ENCODE measurements around the gene KRTAP9-4. TPM values are rescaled to one million over a fixed set of nuclear protein-coding genes. Genes with fewer than 3 reads are reported as not detected.

The KRTAP9-4 gene
- total and polyA plus RNA-seq, 8 donors, result not detected

DNA sequence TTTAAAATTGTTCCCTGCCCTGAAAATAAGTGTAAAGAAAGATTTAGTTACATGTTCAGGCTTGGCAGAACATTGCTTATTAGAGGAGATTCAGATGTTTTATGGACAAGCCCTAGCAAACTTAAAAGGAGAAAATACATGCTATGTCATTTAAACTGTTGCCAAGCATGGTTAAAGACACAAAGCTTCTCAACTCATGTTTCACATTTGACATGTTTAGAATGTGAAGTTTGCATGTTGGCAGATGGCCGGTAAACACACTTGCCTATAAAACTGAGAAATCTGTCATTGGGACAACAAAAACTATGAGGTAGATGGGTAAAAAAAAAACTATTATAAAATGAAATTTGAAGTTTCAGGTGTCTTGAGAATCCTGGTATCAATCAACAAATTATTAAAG lies 47.4 kb downstream of the KRTAP9-4 start:
- no peaks in the 10 kb centered on the region for H3K9me3 ChIP-seq
- ATAC-seq, result no peak
- intact Hi-C loops (cut with DNase I), result no loop called here
- H3K4me3 ChIP-seq, result no peak overlapping the region
- H3K36me3 ChIP-seq, result no peaks in the 10 kb centered on the region
- no peak for DNase-seq
- H3K4me1 ChIP-seq, result no peaks in the 10 kb centered on the region
- TF ChIP-seq, protein P1, sequence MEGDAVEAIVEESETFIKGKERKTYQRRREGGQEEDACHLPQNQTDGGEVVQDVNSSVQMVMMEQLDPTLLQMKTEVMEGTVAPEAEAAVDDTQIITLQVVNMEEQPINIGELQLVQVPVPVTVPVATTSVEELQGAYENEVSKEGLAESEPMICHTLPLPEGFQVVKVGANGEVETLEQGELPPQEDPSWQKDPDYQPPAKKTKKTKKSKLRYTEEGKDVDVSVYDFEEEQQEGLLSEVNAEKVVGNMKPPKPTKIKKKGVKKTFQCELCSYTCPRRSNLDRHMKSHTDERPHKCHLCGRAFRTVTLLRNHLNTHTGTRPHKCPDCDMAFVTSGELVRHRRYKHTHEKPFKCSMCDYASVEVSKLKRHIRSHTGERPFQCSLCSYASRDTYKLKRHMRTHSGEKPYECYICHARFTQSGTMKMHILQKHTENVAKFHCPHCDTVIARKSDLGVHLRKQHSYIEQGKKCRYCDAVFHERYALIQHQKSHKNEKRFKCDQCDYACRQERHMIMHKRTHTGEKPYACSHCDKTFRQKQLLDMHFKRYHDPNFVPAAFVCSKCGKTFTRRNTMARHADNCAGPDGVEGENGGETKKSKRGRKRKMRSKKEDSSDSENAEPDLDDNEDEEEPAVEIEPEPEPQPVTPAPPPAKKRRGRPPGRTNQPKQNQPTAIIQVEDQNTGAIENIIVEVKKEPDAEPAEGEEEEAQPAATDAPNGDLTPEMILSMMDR (IDR thresholded peaks at IDR 0.05), result no peak
- H3K27ac ChIP-seq, result no peak overlapping the region
- H3K27me3 ChIP-seq, result peaks cover 0 to 14% of the 10 kb centered on the region in 2 donors

GRCh38 chr17:41298458-41299135 lies 49.1 kb downstream of the KRTAP9-4 start:
- no peak for ATAC-seq
- DNase-seq, result no peak
- Histone ChIP-seq H3K4me1 (no peaks in the 10 kb centered on the region), H3K27ac (no peak overlapping the region), H3K27me3 (peaks cover 0 to 6% of the 10 kb centered on the region in 2 donors), H3K4me3 (no peak overlapping the region), H3K36me3 (no peaks in the 10 kb centered on the region), H3K9me3 (no peaks in the 10 kb centered on the region)
- intact Hi-C loops (cut with DNase I), result no loop called here
- TF ChIP-seq, protein P1 (IDR thresholded peaks at IDR 0.05), result no peak

Other genes with a start within 250 kb of the KRTAP9-4 start
Only the 30 nearest of the 41 such genes appear.
- gene KRTAP2-3, start 189.6 kb upstream of the KRTAP9-4 start, total RNA-seq, result 1 to 10 TPM in 1 of 2 donors, not detected in 1; 1.2 TPM
- not detected for gene KRTAP2-3, start 189.6 kb upstream of the KRTAP9-4 start, polyA plus RNA-seq (ENCODE audit: insufficient read length in 6 of 6)
- gene KRTAP2-4, start 183.8 kb upstream of the KRTAP9-4 start, total RNA-seq, result not detected
- not detected for gene KRTAP2-4, start 183.8 kb upstream of the KRTAP9-4 start, polyA plus RNA-seq (ENCODE audit: insufficient read length in 6 of 6)
- gene KRTAP4-7, start 165.5 kb upstream of the KRTAP9-4 start, total RNA-seq, result not detected
- not detected for gene KRTAP4-7, start 165.5 kb upstream of the KRTAP9-4 start, polyA plus RNA-seq (ENCODE audit: insufficient read length in 6 of 6)
- gene KRTAP4-8, start 151.5 kb upstream of the KRTAP9-4 start, total RNA-seq, result not detected
- gene KRTAP4-8, start 151.5 kb upstream of the KRTAP9-4 start, polyA plus RNA-seq (ENCODE audit: insufficient read length in 6 of 6), result not detected
- gene KRTAP4-16, start 147.5 kb upstream of the KRTAP9-4 start, total RNA-seq, result not detected
- not detected for gene KRTAP4-16, start 147.5 kb upstream of the KRTAP9-4 start, polyA plus RNA-seq (ENCODE audit: insufficient read length in 6 of 6)
- gene KRTAP4-9, start 144.3 kb upstream of the KRTAP9-4 start, total RNA-seq, result not detected
- not detected for gene KRTAP4-9, start 144.3 kb upstream of the KRTAP9-4 start, polyA plus RNA-seq (ENCODE audit: insufficient read length in 6 of 6)
- not detected for gene KRTAP4-11, start 131.3 kb upstream of the KRTAP9-4 start, total RNA-seq
- gene KRTAP4-11, start 131.3 kb upstream of the KRTAP9-4 start, polyA plus RNA-seq (ENCODE audit: insufficient read length in 6 of 6), result under 1 TPM in 1 of 6 donors, not detected in 5; 0.23 TPM
- gene KRTAP4-12, start 125.5 kb upstream of the KRTAP9-4 start, total RNA-seq, result not detected
- gene KRTAP4-12, start 125.5 kb upstream of the KRTAP9-4 start, polyA plus RNA-seq (ENCODE audit: insufficient read length in 6 of 6), result not detected
- not detected for gene KRTAP4-6, start 109.1 kb upstream of the KRTAP9-4 start, total RNA-seq
- gene KRTAP4-6, start 109.1 kb upstream of the KRTAP9-4 start, polyA plus RNA-seq (ENCODE audit: insufficient read length in 6 of 6), result not detected
- not detected for gene KRTAP4-5, start 99.9 kb upstream of the KRTAP9-4 start, total RNA-seq
- not detected for gene KRTAP4-5, start 99.9 kb upstream of the KRTAP9-4 start, polyA plus RNA-seq (ENCODE audit: insufficient read length in 6 of 6)
- not detected for gene KRTAP4-4, start 88.9 kb upstream of the KRTAP9-4 start, total RNA-seq
- not detected for gene KRTAP4-4, start 88.9 kb upstream of the KRTAP9-4 start, polyA plus RNA-seq (ENCODE audit: insufficient read length in 6 of 6)
- not detected for gene KRTAP4-3, start 81.5 kb upstream of the KRTAP9-4 start, total RNA-seq
- not detected for gene KRTAP4-3, start 81.5 kb upstream of the KRTAP9-4 start, polyA plus RNA-seq (ENCODE audit: insufficient read length in 6 of 6)
- not detected for gene KRTAP4-2, start 71.5 kb upstream of the KRTAP9-4 start, total RNA-seq
- not detected for gene KRTAP4-2, start 71.5 kb upstream of the KRTAP9-4 start, polyA plus RNA-seq (ENCODE audit: insufficient read length in 6 of 6)
- gene KRTAP4-1, start 64.8 kb upstream of the KRTAP9-4 start, total RNA-seq, result not detected
- not detected for gene KRTAP4-1, start 64.8 kb upstream of the KRTAP9-4 start, polyA plus RNA-seq (ENCODE audit: insufficient read length in 6 of 6)
- not detected for gene KRTAP9-1, start 59.8 kb upstream of the KRTAP9-4 start, total RNA-seq
- not detected for gene KRTAP9-1, start 59.8 kb upstream of the KRTAP9-4 start, polyA plus RNA-seq (ENCODE audit: insufficient read length in 6 of 6)
- gene KRTAP9-2, start 23.0 kb upstream of the KRTAP9-4 start, total RNA-seq, result not detected
- gene KRTAP9-2, start 23.0 kb upstream of the KRTAP9-4 start, polyA plus RNA-seq (ENCODE audit: insufficient read length in 6 of 6), result not detected
- gene KRTAP9-3, start 17.2 kb upstream of the KRTAP9-4 start, total RNA-seq, result not detected
- gene KRTAP9-3, start 17.2 kb upstream of the KRTAP9-4 start, polyA plus RNA-seq (ENCODE audit: insufficient read length in 6 of 6), result not detected
- gene KRTAP9-8, start 11.7 kb upstream of the KRTAP9-4 start, total RNA-seq, result not detected
- gene KRTAP9-8, start 11.7 kb upstream of the KRTAP9-4 start, polyA plus RNA-seq (ENCODE audit: insufficient read length in 6 of 6), result not detected
- gene KRTAP9-9, start 5.7 kb downstream of the KRTAP9-4 start, total RNA-seq, result not detected
- not detected for gene KRTAP9-9, start 5.7 kb downstream of the KRTAP9-4 start, polyA plus RNA-seq (ENCODE audit: insufficient read length in 6 of 6)
- not detected for gene KRTAP9-6, start 15.7 kb downstream of the KRTAP9-4 start, total RNA-seq
- gene KRTAP9-6, start 15.7 kb downstream of the KRTAP9-4 start, polyA plus RNA-seq (ENCODE audit: insufficient read length in 6 of 6), result under 1 TPM in 3 of 6 donors, not detected in 3; 0.13 to 0.25 (median 0.23) TPM
- not detected for gene KRTAP9-7, start 26.0 kb downstream of the KRTAP9-4 start, total RNA-seq
- not detected for gene KRTAP9-7, start 26.0 kb downstream of the KRTAP9-4 start, polyA plus RNA-seq (ENCODE audit: insufficient read length in 6 of 6)
- gene KRTAP29-1, start 53.2 kb downstream of the KRTAP9-4 start, total RNA-seq, result not detected
- not detected for gene KRTAP29-1, start 53.2 kb downstream of the KRTAP9-4 start, polyA plus RNA-seq (ENCODE audit: insufficient read length in 6 of 6)
- not detected for gene KRTAP16-1, start 59.6 kb downstream of the KRTAP9-4 start, total RNA-seq
- not detected for gene KRTAP16-1, start 59.6 kb downstream of the KRTAP9-4 start, polyA plus RNA-seq (ENCODE audit: insufficient read length in 6 of 6)
- not detected for gene KRTAP17-1, start 66.0 kb downstream of the KRTAP9-4 start, total RNA-seq
- not detected for gene KRTAP17-1, start 66.0 kb downstream of the KRTAP9-4 start, polyA plus RNA-seq (ENCODE audit: insufficient read length in 6 of 6)
- not detected for gene KRT33A, start 101.1 kb downstream of the KRTAP9-4 start, total RNA-seq
- not detected for gene KRT33A, start 101.1 kb downstream of the KRTAP9-4 start, polyA plus RNA-seq (ENCODE audit: insufficient read length in 6 of 6)
- gene KRT33B, start 120.1 kb downstream of the KRTAP9-4 start, total RNA-seq, result not detected
- gene KRT33B, start 120.1 kb downstream of the KRTAP9-4 start, polyA plus RNA-seq (ENCODE audit: insufficient read length in 6 of 6), result not detected
- not detected for gene KRT34, start 132.6 kb downstream of the KRTAP9-4 start, total RNA-seq
- not detected for gene KRT34, start 132.6 kb downstream of the KRTAP9-4 start, polyA plus RNA-seq (ENCODE audit: insufficient read length in 6 of 6)
- gene KRT31, start 147.9 kb downstream of the KRTAP9-4 start, total RNA-seq, result not detected
- gene KRT31, start 147.9 kb downstream of the KRTAP9-4 start, polyA plus RNA-seq (ENCODE audit: insufficient read length in 6 of 6), result not detected
- not detected for gene KRT37, start 174.9 kb downstream of the KRTAP9-4 start, total RNA-seq
- gene KRT37, start 174.9 kb downstream of the KRTAP9-4 start, polyA plus RNA-seq (ENCODE audit: insufficient read length in 6 of 6), result not detected
- not detected for gene KRT38, start 191.3 kb downstream of the KRTAP9-4 start, total RNA-seq
- gene KRT38, start 191.3 kb downstream of the KRTAP9-4 start, polyA plus RNA-seq (ENCODE audit: insufficient read length in 6 of 6), result not detected

All from left lung (tissue), 10 donors.